K562 (cell line): ENCODE data around the gene PODXL. TPM values are rescaled to one million over a fixed set of nuclear protein-coding genes. Genes with fewer than 3 reads are reported as not detected.

Experiments used
- CGGBP1 ChIP-seq: fragments of 250-450 bp; sonication (Bioruptor Pico); IDR thresholded peaks from 2 replicates; pipeline ENCODE4 v1.9.0; 2021; ENCODE audit warnings: mild to moderate bottlenecking
- DDX20 ChIP-seq: fragments of 450-650 bp; IDR thresholded peaks from 2 replicates; pipeline ENCODE4 v1.6.1; 2016; ENCODE audit warnings: missing genetic modification characterization, low read depth, mild to moderate bottlenecking, missing compliant biosample characterization, moderate library complexity
- E2F6 ChIP-seq, 2 experiments: IDR thresholded peaks; 2 replicates each; pipeline ENCODE4 v1.6.1; 2011; ENCODE audit warnings: borderline replicate concordance in 1 of 2, control low read depth in 1 of 2, low read depth in 1 of 2, low read length in 1 of 2, mild to moderate bottlenecking in 1 of 2, mixed read lengths in 1 of 2, moderate library complexity in 1 of 2; ENCODE audit not compliant: insufficient read depth in 1 of 2, insufficient read length in 1 of 2, poor library complexity in 1 of 2, severe bottlenecking in 1 of 2; ENCODE audit errors: extremely low read depth in 1 of 2
- E4F1 ChIP-seq: fragments of 250-450 bp; sonication (Bioruptor Pico); IDR thresholded peaks from 2 replicates; pipeline ENCODE4 v1.5.0; 2021; ENCODE audit warnings: mild to moderate bottlenecking, borderline replicate concordance
- HMG20B ChIP-seq: fragments of 250-450 bp; sonication (Bioruptor Pico); IDR thresholded peaks from 2 replicates; pipeline ENCODE4 v1.5.0; 2021; ENCODE audit warnings: mild to moderate bottlenecking
- HMGN3 ChIP-seq: IDR thresholded peaks from 2 replicates; pipeline ENCODE4 v1.6.1; 2011; ENCODE audit warnings: borderline replicate concordance, low read depth, mild to moderate bottlenecking, mixed read lengths, low read length; ENCODE audit not compliant: insufficient read length; ENCODE audit errors: extremely low read depth
- HMGXB4 ChIP-seq: sonication (generic); formaldehyde crosslinking; IDR thresholded peaks from 2 replicates; pipeline ENCODE4 v1.8.1; 2023; ENCODE audit warnings: mild to moderate bottlenecking, missing genetic modification reagents
- KDM4B ChIP-seq, 2 experiments: fragments of 450-650 bp in 1 of 2; sonication (generic) in 1 of 2; IDR thresholded peaks; 2 replicates each; pipeline ENCODE4 v1.6.1; 2016 to 2017; ENCODE audit warnings: borderline replicate concordance in 2 of 2, antibody characterized with exemption in 1 of 2, low read depth in 1 of 2, mild to moderate bottlenecking in 1 of 2
- LCOR ChIP-seq: sonication (generic); formaldehyde crosslinking; IDR thresholded peaks from 2 replicates; pipeline ENCODE4 v1.8.0; 2022; ENCODE audit warnings: mild to moderate bottlenecking, missing genetic modification reagents
- NFE2L1 ChIP-seq: fragments of 450-650 bp; IDR thresholded peaks from 2 replicates; pipeline ENCODE4 v1.6.1; 2016; ENCODE audit warnings: missing genetic modification characterization, low read depth, mild to moderate bottlenecking, missing compliant biosample characterization, moderate library complexity, borderline replicate concordance
- POLR2AphosphoS2 ChIP-seq: IDR thresholded peaks from 2 replicates; pipeline ENCODE4 v1.6.1; 2012; ENCODE audit warnings: low read length, improper control_type of control experiment
- POLR2H ChIP-seq: IDR thresholded peaks from 2 replicates; pipeline ENCODE4 v1.6.1; 2016; ENCODE audit warnings: missing genetic modification characterization, low read depth, mild to moderate bottlenecking, control low read depth, missing compliant biosample characterization, moderate library complexity
- PRPF4 ChIP-seq: fragments of 200-400 bp; formaldehyde crosslinking; IDR thresholded peaks from one replicate; pipeline ENCODE4 v1.6.1; 2017; ENCODE audit warnings: low read length, low read depth, mild to moderate bottlenecking; ENCODE audit not compliant: insufficient read depth, poor library complexity, severe bottlenecking
- SRSF9 ChIP-seq: fragments of 200-400 bp; formaldehyde crosslinking; IDR thresholded peaks from 2 replicates; pipeline ENCODE4 v1.6.1; 2017; ENCODE audit warnings: low read depth, low read length, borderline replicate concordance
- U2AF2 ChIP-seq: fragments of 200-400 bp; formaldehyde crosslinking; optimal IDR thresholded peaks from 2 replicates; pipeline ENCODE3; 2017; ENCODE audit warnings: low read depth, mild to moderate bottlenecking, low read length
- XRCC3 ChIP-seq: fragments of 450-650 bp; IDR thresholded peaks from 2 replicates; pipeline ENCODE4 v1.6.1; 2017; ENCODE audit warnings: mild to moderate bottlenecking, moderate library complexity
- YY1 ChIP-seq, 3 experiments: IDR thresholded peaks; 2 replicates each; pipeline ENCODE4 v1.6.1; 2011; ENCODE audit warnings: low read length in 2 of 3, mild to moderate bottlenecking in 2 of 3, moderate library complexity in 2 of 3, borderline replicate concordance in 1 of 3, control low read depth in 1 of 3, low read depth in 1 of 3; ENCODE audit not compliant: insufficient read depth in 3 of 3, insufficient replicate concordance in 2 of 3, control insufficient read depth in 1 of 3, insufficient read length in 1 of 3; ENCODE audit errors: extremely low read depth in 1 of 3
- ZC3H8 ChIP-seq: fragments of 450-650 bp; IDR thresholded peaks from 2 replicates; pipeline ENCODE4 v1.6.1; 2017
- ZNF133 ChIP-seq: fragments of 250-450 bp; sonication (Bioruptor Pico); IDR thresholded peaks from 2 replicates; pipeline ENCODE4 v1.4.0; 2020; ENCODE audit warnings: mild to moderate bottlenecking
- ZNF217 ChIP-seq: sonication (generic); formaldehyde crosslinking; IDR thresholded peaks from 2 replicates; pipeline ENCODE4 v1.8.0; 2022; ENCODE audit warnings: mild to moderate bottlenecking, missing genetic modification reagents
- ZNF23 ChIP-seq: fragments of 250-450 bp; sonication (Bioruptor Pico); IDR thresholded peaks from 2 replicates; pipeline ENCODE4 v1.4.0; 2020; ENCODE audit warnings: mild to moderate bottlenecking
- ZNF239 ChIP-seq: fragments of 250-450 bp; sonication (Bioruptor Pico); IDR thresholded peaks from 2 replicates; pipeline ENCODE4 v1.4.0; 2020; ENCODE audit warnings: mild to moderate bottlenecking
- ZNF778 ChIP-seq: fragments of 450-650 bp; formaldehyde crosslinking; IDR thresholded peaks from 2 replicates; pipeline ENCODE4 v1.4.0; 2020; ENCODE audit warnings: mild to moderate bottlenecking, moderate library complexity
- polyA plus RNA-seq, 8 experiments: library from polyadenylated mRNA; depleted of rRNA in 4 of 8; stranded (reverse) in 5 of 8; unstranded in 3 of 8; fragments of >200 nt; fragmentation: Nextera tagmentation in 2 of 8; fragmentation: Illumina TruSeq in 1 of 8; extraction: Ambion mirVana in 2 of 8; extraction: Trizol in 1 of 8; gene quantifications; 2 replicates each; pipeline versions ENCODE4 v1.2.1 to v1.2.3, GENCODE V29; 2011 to 2014; ENCODE audit warnings: inconsistent platforms in 1 of 8, missing spikeins in 1 of 8
- total RNA-seq, 7 experiments: library from RNA; depleted of rRNA in 6 of 7; stranded (reverse); fragments of >200 nt in 6 of 7; fragmentation: Illumina TruSeq in 2 of 7; extraction: Trizol in 2 of 7; gene quantifications; 2 replicates each; pipeline versions ENCODE4 v1.2.1 to v1.2.3, GENCODE V29; 2011 to 2021; ENCODE audit warnings: low replicate concordance in 1 of 7

The PODXL gene
- total and polyA plus RNA-seq, 9 of the 15 experiments (the other 6 are each of a cell fraction or from before 2014, with no cell fraction given), result 0.01 to 0.73 (median 0.07) TPM

GRCh38 chr7:131586259-131586658 is 29.8 kb upstream of the PODXL start (continued):
- TF ChIP-seq E4F1 (no peak), ZNF239 (CRISPR knock-in tag) (no peak), DDX20 (tag) (no peak), XRCC3 (no peak), LCOR (no peak), ZNF778 (CRISPR knock-in tag) (no peak), E2F6 (IDR thresholded peaks at IDR 0.05; ENCODE audit: borderline replicate concordance in 1 of 2, extremely low read depth in 1 of 2, insufficient read depth in 1 of 2, insufficient read length in 1 of 2, low read depth in 1 of 2, low read length in 1 of 2, poor library complexity in 1 of 2, severe bottlenecking in 1 of 2) (no peak), ZNF23 (CRISPR knock-in tag) (no peak), CGGBP1 (CRISPR knock-in tag) (no peak), ZC3H8 (no peak), POLR2H (tag) (no peak), PRPF4 (no peak), HMGN3 (no peak), POLR2AphosphoS2 (no peak), YY1 (IDR thresholded peaks at IDR 0.05; ENCODE audit: borderline replicate concordance in 1 of 3, control insufficient read depth in 1 of 3, extremely low read depth in 1 of 3, insufficient read depth in 3 of 3, insufficient read length in 1 of 3, insufficient replicate concordance in 2 of 3, low read depth in 1 of 3, low read length in 2 of 3) (no peak), SRSF9 (no peak), ZNF133 (CRISPR knock-in tag) (no peak), U2AF2 (no peak), HMG20B (CRISPR knock-in tag) (no peak), HMGXB4 (CRISPR knock-in tag) (no peak), KDM4B (IDR thresholded peaks at IDR 0.05; ENCODE audit: borderline replicate concordance in 2 of 2, low read depth in 1 of 2) (no peak), NFE2L1 (tag) (no peak), ZNF217 (CRISPR knock-in tag) (no peak)
